H54 (cell line): Measurements from ENCODE around the gene SCN8A.

Experiments used
- DNase-seq: peaks from one replicate; pipeline ENCODE4 v3.0.0; 2011; ENCODE audit warnings: low spot score, mixed read lengths; ENCODE audit not compliant: insufficient read length
- FAIRE-seq: peaks from 3 replicates; lab custom pipeline; 2011; peaks lifted over from hg19 to GRCh38; lab: Jason Lieb, UNC
- POLR2A ChIP-seq: IDR thresholded peaks from 2 replicates; pipeline ENCODE4 v1.6.1; 2011; ENCODE audit warnings: low read depth, mild to moderate bottlenecking, low read length

Gene SCN8A

DNA sequence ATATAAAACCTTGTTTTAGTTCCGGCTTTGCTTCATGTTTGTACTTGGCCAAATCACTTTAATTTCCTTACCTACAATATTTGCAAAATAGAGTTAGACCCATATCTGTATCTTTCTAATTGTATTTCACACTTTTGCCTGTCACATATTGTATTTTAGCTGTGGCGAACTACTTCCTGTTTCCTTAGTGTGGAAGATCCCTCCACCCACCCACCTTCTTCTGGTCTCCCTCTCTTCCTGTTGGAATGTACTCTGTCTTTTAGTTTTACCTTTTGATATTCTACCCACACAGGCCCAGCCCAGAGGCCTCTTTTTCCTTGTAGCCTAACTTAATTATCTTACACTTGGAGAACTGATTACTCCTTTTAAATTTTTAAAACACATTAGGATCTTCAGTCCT lies 78.2 kb downstream of the SCN8A start:
- DNase-seq (no peak), FAIRE-seq (no peak)
- TF ChIP-seq POLR2A, result no peak

DNA sequence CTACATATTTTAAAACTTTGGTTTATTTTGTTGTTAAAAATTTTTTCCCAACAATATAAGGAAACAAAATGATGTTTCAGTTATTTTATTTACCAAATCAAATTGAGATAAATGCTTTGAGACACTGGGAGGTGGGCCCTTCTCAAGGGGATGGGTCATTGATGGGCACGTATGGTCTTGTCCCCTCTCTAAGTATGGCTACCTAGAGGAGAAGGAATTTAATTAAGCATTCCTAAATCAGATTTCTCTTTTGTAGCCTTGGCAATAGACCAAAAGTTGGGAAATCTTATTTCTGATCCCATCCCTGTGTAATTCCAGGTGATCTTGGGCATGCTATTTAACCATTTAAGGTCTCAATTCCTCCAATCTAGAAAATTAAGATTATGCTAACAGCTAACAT lies 79.0 kb downstream of the SCN8A start:
- DNase-seq, result no peak
- TF ChIP-seq POLR2A, result no peak
- no peak for FAIRE-seq

- no peak for DNase-seq
- no peak for TF ChIP-seq POLR2A
- peak; percentile 38 for FAIRE-seq
Measured at GRCh38 chr12:51672334-51672733, 81.3 kb downstream of the SCN8A start.

DNA sequence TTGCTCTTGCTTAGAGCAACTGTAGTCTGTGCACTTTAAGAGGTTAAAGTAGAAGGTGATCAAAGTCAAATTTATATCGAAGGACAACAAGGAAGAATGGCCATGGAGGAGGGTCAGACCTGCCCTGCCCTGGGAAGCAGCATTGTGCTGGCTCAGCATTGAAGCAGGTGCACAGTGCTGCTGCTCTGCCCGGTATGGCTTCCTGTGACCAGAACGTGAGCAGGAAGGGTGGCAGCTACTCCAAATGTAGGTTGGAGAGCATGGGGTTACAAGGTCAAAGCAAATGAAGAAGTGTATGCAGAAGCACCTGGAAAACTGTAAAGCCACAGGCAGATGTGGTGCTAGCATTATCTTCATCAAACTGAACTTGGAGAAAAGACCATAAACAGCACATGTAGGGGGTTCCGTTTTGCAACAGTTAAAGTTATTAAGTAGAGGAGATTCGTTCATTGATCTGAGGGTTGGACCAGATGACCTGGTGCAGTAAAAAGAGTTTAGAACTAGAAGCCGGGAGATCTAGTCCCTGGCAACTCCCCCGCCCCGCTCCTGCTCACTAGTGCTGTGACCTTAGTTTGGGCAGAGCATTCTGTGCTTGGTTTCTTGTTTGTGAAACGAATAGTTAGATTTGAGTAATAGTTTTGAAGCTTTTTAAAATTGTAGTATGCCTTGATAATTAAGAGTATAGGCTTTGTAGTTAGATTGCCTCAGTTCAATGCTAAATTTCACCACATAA lies 84.2 kb downstream of the SCN8A start:
- TF ChIP-seq POLR2A, result no peak
- DNase-seq, result no peak
- peak; percentile 36 for FAIRE-seq

DNA sequence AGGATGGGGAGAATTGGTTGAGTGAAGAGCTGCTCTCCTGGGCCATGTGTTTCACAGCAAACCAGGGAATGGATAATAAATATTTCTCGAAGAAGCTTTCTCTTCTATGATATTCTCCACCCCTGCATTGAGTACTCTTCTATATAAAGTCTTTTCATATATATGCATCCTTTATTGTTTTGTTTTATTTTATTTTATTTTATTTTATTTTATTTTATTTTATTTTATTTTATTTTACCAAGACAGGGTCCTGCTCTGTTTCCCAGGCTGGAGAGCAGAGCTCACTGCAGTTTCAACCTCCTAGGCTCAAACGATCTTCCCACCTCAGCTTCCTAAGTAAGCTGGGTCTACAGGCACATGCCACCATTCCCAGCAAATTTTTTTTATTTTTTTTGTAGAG lies 85.8 kb downstream of the SCN8A start:
- FAIRE-seq, result no peak
- DNase-seq, result no peak
- no peak for TF ChIP-seq POLR2A

GRCh38 chr12:51677284-51677968 lies 86.4 kb downstream of the SCN8A start:
- FAIRE-seq, result no peak
- no peak for TF ChIP-seq POLR2A
- DNase-seq, result no peak

GRCh38 chr12:51678086-51678724 lies 87.2 kb downstream of the SCN8A start:
- FAIRE-seq, result peak; percentile 91
- DNase-seq, result peak; percentile 34
- no peak for TF ChIP-seq POLR2A

DNA sequence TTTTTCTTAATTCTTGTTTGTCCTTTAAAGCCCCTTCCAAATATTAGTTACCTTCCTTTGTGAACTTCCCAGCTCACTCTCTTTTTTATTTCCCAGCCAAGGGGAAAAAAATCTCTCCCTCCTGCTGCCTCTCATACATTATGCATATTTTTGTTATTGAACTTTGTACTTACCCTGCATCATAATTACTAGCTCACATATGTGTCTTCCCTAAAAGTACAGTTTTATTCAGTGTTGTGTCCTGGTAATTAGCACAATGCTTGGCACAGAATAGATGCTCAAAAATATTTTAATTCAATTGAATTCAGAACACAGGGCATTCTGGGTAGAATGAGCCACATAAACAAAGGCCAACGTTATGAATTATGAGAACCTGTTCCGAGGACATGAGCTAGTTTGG lies 91.9 kb downstream of the SCN8A start:
- DNase-seq (no peak), FAIRE-seq (no peak)
- TF ChIP-seq POLR2A, result no peak

- peak; percentile 87 for FAIRE-seq
- TF ChIP-seq POLR2A, result no peak
Measured at GRCh38 chr12:51683763-51684357, 92.8 kb downstream of the SCN8A start.

GRCh38 chr12:51686727-51687126 lies 95.7 kb downstream of the SCN8A start:
- DNase-seq (no peak), FAIRE-seq (no peak)
- TF ChIP-seq POLR2A, result no peak

More at GRCh38 chr12:51683763-51684357, 92.8 kb downstream of the SCN8A start:
- DNase-seq, result no peak

DNA sequence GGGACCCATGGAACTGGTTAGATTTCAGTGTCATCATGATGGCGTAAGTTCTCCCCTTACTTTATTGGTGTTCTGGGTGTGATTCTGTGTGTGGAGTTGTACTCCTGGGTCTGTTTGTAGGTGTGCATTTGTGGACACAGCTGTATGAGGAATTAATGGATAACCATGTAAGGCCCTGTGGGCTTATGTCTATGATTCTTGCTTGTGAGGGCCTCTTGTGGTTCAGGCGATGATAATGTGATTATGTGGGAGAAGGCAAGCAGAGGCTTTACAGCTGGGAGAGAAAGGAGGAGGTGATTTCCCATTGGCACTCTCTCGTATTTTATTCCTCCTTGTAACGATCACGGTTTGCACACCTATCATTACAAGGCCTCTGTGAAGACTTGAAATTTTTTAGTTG lies 96.1 kb downstream of the SCN8A start:
- peak; percentile 68 for FAIRE-seq
- no peak for DNase-seq
- no peak for TF ChIP-seq POLR2A

DNA sequence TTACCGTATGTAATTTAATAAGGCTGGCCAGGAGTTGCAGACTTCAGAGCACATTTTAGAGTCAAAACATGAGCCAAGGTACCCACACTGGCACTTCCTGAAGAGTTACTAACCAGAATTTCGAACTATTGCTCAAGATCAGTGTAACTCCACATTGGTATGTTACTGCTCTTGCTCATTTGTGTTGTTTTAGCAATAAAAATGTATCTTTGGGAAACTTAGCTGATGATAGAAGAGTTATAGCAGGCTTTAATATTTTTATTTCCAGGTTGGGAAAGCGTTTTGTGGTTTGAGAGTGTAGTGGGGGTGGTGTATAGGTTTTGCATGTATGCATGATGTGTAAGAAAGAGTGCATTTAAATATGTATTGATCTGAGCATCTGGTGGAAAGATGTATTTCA lies 96.6 kb downstream of the SCN8A start:
- DNase-seq (no peak), FAIRE-seq (peak; percentile 20)
- TF ChIP-seq POLR2A, result no peak

DNA sequence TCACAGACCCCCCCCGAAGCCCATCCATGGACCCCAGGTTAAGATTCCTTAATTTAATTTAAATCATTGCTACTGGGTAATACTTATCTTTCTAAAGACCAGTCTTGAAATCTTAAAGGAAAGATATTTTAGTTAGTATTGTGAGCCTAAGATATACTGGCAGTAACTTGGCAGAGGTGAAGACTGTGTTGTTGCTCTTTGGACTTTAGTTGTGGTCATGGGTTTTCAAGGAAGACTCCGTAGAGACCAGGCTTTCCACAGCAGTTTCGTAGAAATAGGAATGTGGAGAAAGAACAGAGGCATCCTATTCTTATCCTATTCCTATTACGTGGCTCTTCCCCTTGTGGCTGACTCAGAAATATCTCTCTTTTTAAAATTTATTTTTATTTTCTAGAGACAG lies 99.0 kb downstream of the SCN8A start:
- DNase-seq (no peak), FAIRE-seq (no peak)
- TF ChIP-seq POLR2A, result no peak

DNA sequence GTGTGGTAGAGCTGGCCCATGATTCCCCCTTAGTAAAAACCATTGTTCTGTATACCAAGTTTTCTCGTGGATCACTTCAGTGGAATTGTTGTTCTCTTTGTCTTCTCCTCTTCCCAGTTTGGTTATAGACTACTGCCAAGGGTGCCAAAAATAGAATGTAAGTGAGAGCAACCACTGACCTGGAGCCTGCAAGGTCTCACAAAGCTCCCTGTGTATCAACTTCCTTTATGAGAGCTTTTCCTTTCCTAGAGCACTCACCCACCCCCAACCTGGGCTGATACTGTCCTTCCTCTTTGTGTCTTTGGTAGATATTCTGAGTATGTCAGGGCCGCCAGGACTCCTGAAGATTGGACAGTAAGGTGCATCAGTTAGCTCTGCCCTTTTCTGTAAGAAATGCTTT lies 101.0 kb downstream of the SCN8A start:
- no peak for TF ChIP-seq POLR2A
- FAIRE-seq, result no peak
- no peak for DNase-seq

- FAIRE-seq (no peak), DNase-seq (no peak)
- TF ChIP-seq POLR2A, result no peak
Measured at GRCh38 chr12:51693569-51693968, 102.5 kb downstream of the SCN8A start.
